ENCODE results near the gene TRMT112.

The TRMT112 gene

DNA sequence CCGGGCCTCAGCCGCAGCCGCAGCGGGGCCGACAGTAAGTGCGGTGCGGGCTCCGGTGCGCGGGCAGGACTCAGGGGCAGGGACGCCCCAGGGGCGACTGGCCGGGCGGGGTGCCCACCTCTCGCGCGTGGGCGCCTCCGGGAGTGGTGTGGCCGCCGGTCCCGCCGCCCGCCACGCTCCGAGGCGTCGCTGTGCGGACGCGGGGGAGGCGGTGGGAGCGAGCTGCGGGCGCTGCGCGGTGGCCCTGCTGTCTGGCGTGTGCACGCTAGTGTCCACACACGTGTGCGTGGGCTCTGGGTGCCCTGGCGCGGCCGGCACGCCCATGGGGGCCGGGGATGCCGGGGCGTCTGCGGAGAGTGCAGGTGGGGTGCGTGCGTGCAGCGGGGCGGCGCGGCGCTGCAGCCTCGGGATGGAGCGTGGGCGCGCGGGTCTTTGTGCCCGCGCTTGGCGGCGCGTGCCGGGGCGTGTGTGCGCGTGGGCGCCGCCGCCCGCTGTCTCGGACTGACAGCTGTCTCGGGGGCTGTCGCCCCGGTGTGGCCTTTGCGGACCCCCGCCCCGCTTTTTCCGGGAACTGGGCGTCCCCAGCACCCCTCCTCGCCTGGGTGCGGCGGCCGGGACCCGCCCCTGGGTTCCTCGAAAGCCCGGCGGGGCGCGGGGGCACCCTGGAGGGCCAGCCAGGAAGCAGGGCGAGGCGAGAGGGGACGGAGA, 25.5 kb downstream of the TRMT112 start:
- no peak for TF ChIP-seq GATA1 (IDR thresholded peaks at IDR 0.05; ENCODE audit: low read depth, low read length)
- no peak for TF ChIP-seq POLR2A (IDR thresholded peaks at IDR 0.05; ENCODE audit: low read length)
- DNase-seq: no peak

DNA sequence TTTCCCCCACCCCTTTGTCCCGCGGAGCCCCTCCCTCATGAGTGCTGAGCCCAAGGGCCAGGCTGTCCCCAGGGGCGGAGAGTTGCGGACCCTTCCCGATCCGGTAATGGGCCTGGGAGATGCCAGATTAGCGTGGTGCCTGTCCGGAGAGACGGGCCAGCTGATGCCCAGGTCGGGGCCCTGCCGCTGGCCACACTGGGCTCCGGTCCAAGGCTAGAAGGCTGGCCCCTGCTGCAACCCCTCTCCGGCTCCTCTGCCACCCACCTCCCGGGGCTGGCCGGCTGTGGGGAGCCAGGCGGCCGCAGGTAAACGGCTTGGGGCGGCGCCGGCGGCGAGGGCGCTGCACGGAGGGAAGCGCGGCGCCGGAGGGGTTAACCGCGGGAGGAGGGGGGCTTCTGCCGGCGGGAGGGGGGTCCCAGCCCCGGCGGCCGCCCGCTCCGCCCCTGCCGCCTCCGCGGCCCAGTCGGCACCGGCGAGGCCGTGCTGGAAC, 26.1 kb downstream of the TRMT112 start, which contains the start of gene KCNK4:
Gene KCNK4, plus strand, starts transcription at position 41 of the 490 bp plus-strand sequence. CDS start 1,717 bp downstream, outside the sequence.
- DNase-seq: no peak
- no peak for TF ChIP-seq GATA1 (IDR thresholded peaks at IDR 0.05; ENCODE audit: low read depth, low read length)
- TF ChIP-seq POLR2A (IDR thresholded peaks at IDR 0.05; ENCODE audit: low read length): no peak

GRCh38 chr11:64290352-64291261, 26.8 kb downstream of the TRMT112 start:
- DNase-seq: no peak
- TF ChIP-seq POLR2A (IDR thresholded peaks at IDR 0.05; ENCODE audit: low read length): no peak
- no peak for TF ChIP-seq GATA1 (IDR thresholded peaks at IDR 0.05; ENCODE audit: low read depth, low read length)

- no peak for DNase-seq
- no peak for TF ChIP-seq GATA1 (IDR thresholded peaks at IDR 0.05; ENCODE audit: low read depth, low read length)
Observed at GRCh38 chr11:64289002-64289564, 28.3 kb downstream of the TRMT112 start.

- no peak for TF ChIP-seq POLR2A (IDR thresholded peaks at IDR 0.05; ENCODE audit: low read length)
- no peak for TF ChIP-seq GATA1 (IDR thresholded peaks at IDR 0.05; ENCODE audit: low read depth, low read length)
- DNase-seq: no peak
Observed at GRCh38 chr11:64288353-64288750, 29.0 kb downstream of the TRMT112 start.

- no peak for DNase-seq
Observed at GRCh38 chr11:64287676-64288352, 29.5 kb downstream of the TRMT112 start.

GRCh38 chr11:64286801-64287159, 30.6 kb downstream of the TRMT112 start:
- TF ChIP-seq GATA1 (IDR thresholded peaks at IDR 0.05; ENCODE audit: low read depth, low read length): no peak
- TF ChIP-seq POLR2A (IDR thresholded peaks at IDR 0.05; ENCODE audit: low read length): no peak

More at GRCh38 chr11:64287676-64288352, 29.5 kb downstream of the TRMT112 start:
- TF ChIP-seq POLR2A (IDR thresholded peaks at IDR 0.05; ENCODE audit: low read length): no peak
- no peak for TF ChIP-seq GATA1 (IDR thresholded peaks at IDR 0.05; ENCODE audit: low read depth, low read length)

GRCh38 chr11:64285885-64286800, 31.2 kb downstream of the TRMT112 start:
- DNase-seq: peak in 1 of 2 experiments; percentile 46

More at GRCh38 chr11:64286801-64287159, 30.6 kb downstream of the TRMT112 start:
- DNase-seq: no peak

DNA sequence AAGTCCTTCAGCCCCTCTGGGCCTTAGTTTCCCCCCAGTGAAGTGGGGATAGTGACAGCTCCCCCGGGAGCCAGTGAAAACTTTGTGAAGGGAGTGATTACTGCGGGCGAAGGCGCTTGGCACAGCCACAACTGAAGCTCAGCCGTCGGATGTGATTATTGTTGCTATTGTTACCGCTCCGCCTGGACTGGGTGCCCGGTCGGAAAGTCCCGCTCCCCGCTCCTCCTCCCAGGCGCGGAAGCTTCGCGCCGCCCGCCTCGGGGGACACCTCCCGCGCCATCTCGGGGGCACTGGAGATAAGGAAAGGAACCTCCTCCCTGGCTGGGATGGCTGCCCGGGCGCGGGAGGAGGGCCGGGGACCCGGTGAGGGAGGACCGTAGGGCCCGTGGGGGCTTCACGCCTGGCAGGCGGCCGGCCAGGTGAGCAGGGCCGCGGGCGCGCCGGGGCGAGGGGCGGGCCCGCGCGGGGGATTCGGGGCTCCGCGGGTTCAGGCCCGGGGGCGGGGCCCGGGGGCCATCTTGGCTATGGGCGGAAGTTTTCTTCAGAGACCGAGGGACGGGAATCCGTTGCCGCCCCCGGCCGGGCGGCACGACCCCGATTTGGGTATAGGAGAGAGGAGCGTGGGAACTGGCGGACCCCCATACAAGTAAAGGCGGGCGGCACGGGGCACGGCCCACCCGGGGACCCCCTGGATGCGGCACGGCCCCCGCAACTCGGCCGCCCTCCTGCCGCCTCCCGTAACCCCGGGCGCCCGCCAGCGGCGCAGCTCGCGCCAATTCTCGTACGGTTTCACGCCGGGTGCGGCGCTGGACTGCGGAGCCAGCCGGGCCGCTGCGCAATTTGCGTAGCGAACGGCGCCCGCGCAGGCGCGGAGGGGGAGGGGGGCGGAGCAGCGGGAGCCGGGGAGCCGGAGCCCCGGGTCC, 32.1 kb downstream of the TRMT112 start, which contains the start of gene GPR137:
Gene GPR137, plus strand, starts transcription at position 887 of the 923 bp plus-strand sequence. CDS start 677 bp downstream, outside the sequence.
- peak; percentile 88 to 93 for DNase-seq
- TF ChIP-seq POLR2A (IDR thresholded peaks at IDR 0.05; ENCODE audit: low read length): peak; percentile 62
- TF ChIP-seq GATA1 (IDR thresholded peaks at IDR 0.05; ENCODE audit: low read depth, low read length): peak; percentile 42

More at GRCh38 chr11:64285885-64286800, 31.2 kb downstream of the TRMT112 start:
- TF ChIP-seq POLR2A (IDR thresholded peaks at IDR 0.05; ENCODE audit: low read length) (no peak), GATA1 (IDR thresholded peaks at IDR 0.05; ENCODE audit: low read depth, low read length) (no peak)

DNA sequence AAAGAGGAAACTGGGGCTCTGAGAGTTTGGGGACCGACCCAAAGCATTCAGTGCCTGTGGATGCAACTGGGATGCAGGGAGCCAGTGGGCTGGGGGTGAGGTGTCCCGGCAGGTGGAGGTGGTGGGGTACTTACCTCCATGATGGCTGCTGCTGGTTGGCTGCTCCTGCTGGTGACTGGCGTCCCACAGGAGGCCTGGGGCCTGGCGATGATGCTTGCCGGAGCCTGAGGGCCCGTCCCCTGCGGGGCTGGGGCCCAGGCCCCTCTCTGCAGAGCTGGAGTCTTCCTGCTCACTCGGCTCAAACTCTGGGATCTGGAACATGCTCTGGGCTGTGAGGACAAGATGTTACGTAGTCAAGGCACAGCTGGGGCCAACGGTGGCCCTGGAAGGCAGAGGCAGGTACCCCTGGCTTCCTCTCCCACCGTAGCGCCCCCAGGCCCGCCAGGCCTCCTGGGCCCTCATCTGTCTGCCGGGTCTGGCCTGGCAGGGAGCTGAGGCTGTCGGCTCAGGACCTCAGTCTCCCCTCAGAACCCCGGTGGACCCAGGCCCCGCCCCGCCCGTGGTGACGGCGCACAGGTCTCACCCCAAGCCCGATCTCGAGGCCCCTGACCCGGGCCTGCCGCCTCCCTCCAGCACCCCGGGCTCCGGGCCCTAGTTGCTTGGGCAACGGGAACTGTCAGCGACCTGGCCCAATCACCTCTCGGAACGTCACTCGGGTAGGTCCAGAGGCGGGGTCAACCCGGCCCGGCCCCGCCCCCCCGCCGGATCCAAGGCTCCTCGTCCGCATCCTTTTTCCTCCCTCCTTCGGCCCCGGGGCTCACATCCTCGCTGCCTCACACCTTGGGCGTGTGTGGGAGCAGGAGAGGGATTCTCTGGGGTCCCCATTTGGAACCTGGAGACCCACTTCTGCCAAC, 33.1 kb downstream of the TRMT112 start, which contains the start of gene BAD:
Gene BAD, minus strand, starts transcription at position 618 of the 914 bp plus-strand sequence. Its CDS starts 297 bp downstream, at position 321.
- no peak for TF ChIP-seq POLR2A (IDR thresholded peaks at IDR 0.05; ENCODE audit: low read length)
- TF ChIP-seq GATA1 (IDR thresholded peaks at IDR 0.05; ENCODE audit: low read depth, low read length): no peak
- peak; percentile 95 to 97 for DNase-seq
